Thymus (tissue), 11 donors: ENCODE results near the gene MED13L. TPM values are rescaled to one million over a fixed set of nuclear protein-coding genes. Genes with fewer than 3 reads are reported as not detected.
A peak's percentile ranks its signal among the peaks of the same experiment; 100 is the strongest.
"Not testable (repeated sequence)": the region's sequence is repeated elsewhere in the genome, so short reads cannot be mapped to it uniquely, and the experiment has no call there.

Experiments
- DNase-seq, 9 donors: peaks; one replicate each; pipeline ENCODE4 v3.0.0-alpha.2; 2013; ENCODE audit warnings: low spot score in 9 of 9, low read depth in 6 of 9, missing footprints in 1 of 9
- H3K27ac ChIP-seq, 2 donors: one replicate each; pipeline ENCODE4 v1.5.1; 2013; ENCODE audit warnings: control low read depth in 1 of 2, low read depth in 1 of 2, low read length in 1 of 2, mild to moderate bottlenecking in 1 of 2, moderate library complexity in 1 of 2
- H3K27me3 ChIP-seq, 2 donors: one replicate each; pipeline ENCODE4 v1.5.1; 2013; ENCODE audit warnings: low read length in 1 of 2; ENCODE audit not compliant: control insufficient read depth in 2 of 2, insufficient read depth in 1 of 2
- H3K36me3 ChIP-seq, 2 donors: one replicate each; pipeline ENCODE4 v1.5.1; 2013; ENCODE audit warnings: low read length in 1 of 2, mild to moderate bottlenecking in 1 of 2, moderate library complexity in 1 of 2; ENCODE audit not compliant: control insufficient read depth in 2 of 2, insufficient read depth in 2 of 2
- H3K4me1 ChIP-seq, 2 donors: one replicate each; pipeline ENCODE4 v1.5.1; 2013; ENCODE audit warnings: low read length in 2 of 2; ENCODE audit not compliant: control insufficient read depth in 2 of 2, insufficient read depth in 2 of 2
- H3K4me3 ChIP-seq, 2 donors: one replicate each; pipeline ENCODE4 v1.5.1; 2013; ENCODE audit warnings: low read length in 2 of 2, control low read depth in 1 of 2, mild to moderate bottlenecking in 1 of 2
- H3K9me3 ChIP-seq, 2 donors: one replicate each; pipeline ENCODE4 v1.5.1; 2013; ENCODE audit warnings: low read length in 1 of 2, mild to moderate bottlenecking in 1 of 2; ENCODE audit not compliant: control insufficient read depth in 2 of 2, insufficient read depth in 1 of 2
- WGBS: extraction: QIAGEN DNeasy Blood & Tissue Kit; methylation state at CpG from one replicate; pipeline ENCODE4 v1.1.7; 2013; 5-methylcytosine and 5-hydroxymethylcytosine counted together
- polyA plus RNA-seq: library from polyadenylated mRNA; stranded (reverse); fragments of 200-250 nt; gene quantifications from one replicate; pipeline ENCODE4 v1.2.3, GENCODE V29; 2013
- total RNA-seq: library from RNA; stranded (reverse); fragments of 120-200 nt; gene quantifications from one replicate; pipeline ENCODE4 v1.2.4, GENCODE V29; 2013
- donor health status: healthy.

Gene MED13L
- total and polyA plus RNA-seq, 2 donors, result 34.0 to 141 TPM

DNA sequence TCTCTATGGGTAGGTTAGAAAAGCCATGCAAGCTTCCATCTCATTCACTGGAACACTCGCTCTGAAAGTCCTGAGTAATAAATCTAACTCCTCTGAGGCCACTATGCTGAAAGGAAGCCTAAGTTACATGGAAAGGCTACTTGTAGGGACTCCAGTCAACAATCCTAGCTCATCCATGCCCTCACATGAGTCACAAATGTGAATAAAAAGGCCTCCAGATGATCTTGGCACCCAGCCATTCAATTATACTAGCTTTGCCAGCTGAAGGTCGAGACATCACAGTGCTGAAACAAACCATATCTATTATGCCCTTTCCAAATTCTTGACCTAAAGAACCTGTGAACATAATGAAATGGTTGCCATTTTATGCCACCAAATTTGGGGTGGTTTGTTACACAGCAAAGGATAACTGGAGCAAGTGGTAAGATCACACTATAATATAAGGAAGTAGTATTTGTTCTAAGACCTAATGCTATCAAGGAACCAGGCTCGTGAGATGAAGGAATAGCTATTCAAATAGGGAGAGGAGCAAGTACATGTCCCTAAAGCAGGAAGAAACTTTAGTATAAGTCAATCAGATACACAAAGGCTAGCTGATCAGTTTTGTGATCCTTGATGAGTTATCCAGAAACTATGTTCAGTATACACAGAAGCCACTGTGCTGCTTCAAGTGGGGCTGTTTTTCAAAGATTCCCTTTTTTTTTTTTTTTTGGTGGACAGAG, 142.1 kb downstream of the MED13L start:
- no peaks in the 10 kb centered on the region for H3K9me3 ChIP-seq
- WGBS, result 93% methylated on average over 3 of the region's 3 CpGs
- no peaks in the 10 kb centered on the region for H3K36me3 ChIP-seq
- no peaks in the 10 kb centered on the region for H3K27me3 ChIP-seq
- DNase-seq, result no peak
- H3K4me1 ChIP-seq, result peaks cover 2 to 12% of the 10 kb centered on the region in 2 donors
- H3K27ac ChIP-seq, result no peak overlapping the region
- no peak overlapping the region for H3K4me3 ChIP-seq

DNA sequence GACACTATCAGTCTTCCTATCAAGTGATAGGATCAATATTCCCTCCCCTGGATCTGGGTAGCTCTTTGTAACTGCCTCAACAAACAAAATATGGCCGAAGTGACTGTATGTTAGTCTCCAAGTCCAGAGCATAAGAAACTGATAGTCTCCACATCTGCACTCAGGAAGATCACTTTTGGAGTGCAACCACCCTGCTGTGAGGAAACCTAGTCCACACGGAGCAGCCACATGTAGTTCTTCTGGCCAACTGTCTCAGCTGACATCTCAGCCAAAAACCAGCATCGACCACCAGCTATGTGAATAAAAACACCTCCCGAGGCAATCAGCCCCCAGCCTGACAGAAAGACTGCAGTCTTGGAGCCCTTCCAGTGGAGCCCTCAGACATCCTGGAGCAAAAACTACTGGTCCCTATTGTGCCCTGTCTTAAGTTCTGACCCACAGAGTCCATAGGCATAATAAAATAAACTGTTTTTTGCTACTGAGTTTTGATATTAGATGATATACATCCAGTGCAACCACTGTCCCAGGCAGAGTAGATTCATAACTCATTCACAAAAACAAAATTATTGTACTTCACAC, 143.8 kb downstream of the MED13L start:
- Histone ChIP-seq H3K4me3 (no peak overlapping the region), H3K27me3 (no peaks in the 10 kb centered on the region), H3K36me3 (no peaks in the 10 kb centered on the region), H3K4me1 (peaks cover 5 to 12% of the 10 kb centered on the region in 2 donors), H3K27ac (no peak overlapping the region), H3K9me3 (no peaks in the 10 kb centered on the region)
- 60% methylated on average over 4 of the region's 4 CpGs for WGBS
- no peak for DNase-seq

GRCh38 chr12:116133149-116133548, 144.3 kb downstream of the MED13L start:
- no peaks in the 10 kb centered on the region for H3K27me3 ChIP-seq
- peaks cover 5 to 12% of the 10 kb centered on the region in 2 donors for H3K4me1 ChIP-seq
- no peak for DNase-seq
- H3K9me3 ChIP-seq, result no peaks in the 10 kb centered on the region
- H3K4me3 ChIP-seq, result no peak overlapping the region
- peak overlapping the region in 1 of 2 donors; percentile 61 for H3K27ac ChIP-seq
- H3K36me3 ChIP-seq, result no peaks in the 10 kb centered on the region
- WGBS, result 65% methylated on average over 2 of the region's 2 CpGs

GRCh38 chr12:116131987-116132386, 145.5 kb downstream of the MED13L start:
- H3K4me3 ChIP-seq, H3K27ac ChIP-seq, DNase-seq, H3K9me3 ChIP-seq, H3K27me3 ChIP-seq, H3K36me3 ChIP-seq: not testable (repeated sequence)
- H3K4me1 ChIP-seq, result peaks cover 5 to 12% of the 10 kb centered on the region in 2 donors
- 96% methylated on average over 10 of the region's 10 CpGs for WGBS

DNA sequence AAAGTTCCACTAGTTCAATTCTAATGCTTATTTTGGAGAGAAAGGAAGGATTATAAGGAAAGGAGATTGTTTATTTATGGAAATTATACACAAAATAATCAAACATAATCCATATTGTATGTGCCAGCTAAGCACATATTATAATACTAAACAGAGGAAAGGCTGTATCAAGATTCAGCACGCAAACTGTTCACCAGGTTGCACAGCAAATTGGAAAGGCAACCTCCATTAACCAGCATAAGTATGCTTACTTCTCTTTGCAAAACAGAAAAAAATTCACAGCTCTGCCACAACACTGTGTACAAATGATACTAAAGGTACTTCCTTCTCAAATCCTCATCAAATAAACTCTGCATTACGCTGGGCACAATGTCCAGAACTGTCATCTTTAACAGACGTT, 146.3 kb downstream of the MED13L start:
- no peak for DNase-seq
- H3K4me1 ChIP-seq, result peaks cover 5 to 12% of the 10 kb centered on the region in 2 donors
- H3K27me3 ChIP-seq, result no peaks in the 10 kb centered on the region
- H3K9me3 ChIP-seq, result no peaks in the 10 kb centered on the region
- H3K36me3 ChIP-seq, result no peaks in the 10 kb centered on the region
- no peak overlapping the region for H3K4me3 ChIP-seq
- WGBS, result 97% methylated on average over 3 of the region's 3 CpGs
- no peak overlapping the region for H3K27ac ChIP-seq

DNA sequence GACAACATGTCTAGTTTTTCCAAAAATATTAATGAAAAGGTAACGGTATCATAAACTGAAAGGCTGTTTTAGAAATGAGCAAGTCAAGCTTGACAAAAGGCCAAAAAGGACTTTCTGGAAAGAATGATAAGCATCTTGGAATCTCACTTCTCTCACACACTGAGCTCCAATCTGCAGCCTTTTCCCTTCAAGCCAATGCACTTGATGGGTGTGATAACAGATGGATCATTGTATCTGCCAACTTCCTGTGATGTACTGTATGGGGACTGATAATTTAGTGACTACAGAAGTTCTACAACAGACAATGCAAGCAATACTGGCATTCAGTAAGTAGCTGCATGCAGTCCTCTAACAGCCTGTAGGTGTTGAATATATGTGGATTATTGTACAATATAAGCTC, 147.1 kb downstream of the MED13L start:
- 90% methylated on average over 1 of the region's 1 CpG for WGBS
- Histone ChIP-seq H3K9me3 (no peaks in the 10 kb centered on the region), H3K27ac (peak overlapping the region in 1 of 2 donors; percentile 10), H3K27me3 (no peaks in the 10 kb centered on the region), H3K36me3 (no peaks in the 10 kb centered on the region), H3K4me3 (no peak overlapping the region), H3K4me1 (peaks cover 5 to 12% of the 10 kb centered on the region in 2 donors)
- DNase-seq, result no peak

DNA sequence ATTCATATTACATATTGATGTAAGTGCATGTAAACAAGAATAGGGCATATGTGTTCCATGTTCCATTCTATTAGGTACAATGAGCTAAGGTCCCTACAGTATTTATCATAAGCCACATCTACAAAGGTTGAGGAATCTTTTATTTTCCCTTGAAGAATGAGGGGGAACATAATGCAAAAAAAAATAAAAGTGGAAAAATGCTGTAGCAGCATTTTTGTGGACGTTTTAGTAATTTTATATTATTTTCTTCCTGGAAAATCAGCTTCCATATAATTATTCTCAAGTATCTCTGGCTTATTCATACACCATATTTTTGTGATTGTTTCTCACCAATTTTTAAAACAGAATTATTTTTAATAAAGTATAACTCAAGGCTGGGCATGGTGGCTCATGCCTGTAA, 148.7 kb downstream of the MED13L start:
- no peaks in the 10 kb centered on the region for H3K27me3 ChIP-seq
- no peaks in the 10 kb centered on the region for H3K9me3 ChIP-seq
- H3K27ac ChIP-seq, result no peak overlapping the region
- no peak for DNase-seq
- H3K4me1 ChIP-seq, result peaks cover 11 to 17% of the 10 kb centered on the region in 2 donors
- H3K4me3 ChIP-seq, result no peak overlapping the region
- 92% methylated on average over 1 of the region's 1 CpG for WGBS
- H3K36me3 ChIP-seq, result no peaks in the 10 kb centered on the region

- WGBS, result 88% methylated on average over 2 of the region's 2 CpGs
- H3K4me1 ChIP-seq, result peaks cover 10 to 15% of the 10 kb centered on the region in 2 donors
- no peaks in the 10 kb centered on the region for H3K36me3 ChIP-seq
- no peaks in the 10 kb centered on the region for H3K27me3 ChIP-seq
- H3K9me3 ChIP-seq, result no peaks in the 10 kb centered on the region
- no peak overlapping the region for H3K4me3 ChIP-seq
- no peak for DNase-seq
- no peak overlapping the region for H3K27ac ChIP-seq
Measured at GRCh38 chr12:116127859-116128258, 149.6 kb downstream of the MED13L start.

- no peak for DNase-seq
- no peak overlapping the region for H3K27ac ChIP-seq
- peaks cover 10 to 13% of the 10 kb centered on the region in 2 donors for H3K4me1 ChIP-seq
Measured at GRCh38 chr12:116126610-116127009, 150.9 kb downstream of the MED13L start.

More at GRCh38 chr12:116126610-116127009, 150.9 kb downstream of the MED13L start:
- Histone ChIP-seq H3K36me3 (no peaks in the 10 kb centered on the region), H3K9me3 (no peaks in the 10 kb centered on the region), H3K4me3 (no peak overlapping the region), H3K27me3 (no peaks in the 10 kb centered on the region)
